Upper lobe of right lung (tissue), 1 donor: ENCODE data around the gene MRM1. TPM values are rescaled to one million over a fixed set of nuclear protein-coding genes. Genes with fewer than 3 reads are reported as not detected.

Experiments used
- ATAC-seq: fragments of 200-7000 bp; cut with Tn5 transposase; one replicate; pipeline ENCODE4 v1.9.1; 2020; ENCODE audit warnings: mild to moderate bottlenecking, moderate library complexity
- DNase-seq: peaks from one replicate; pipeline ENCODE4 v3.0.0-alpha.2; 2020
- H3K27ac ChIP-seq: fragments of 200-600 bp; one replicate; pipeline ENCODE4 v1.8.0; 2022
- H3K27me3 ChIP-seq: fragments of 200-600 bp; one replicate; pipeline ENCODE4 v1.8.0; 2022; ENCODE audit warnings: mild to moderate bottlenecking
- H3K36me3 ChIP-seq: fragments of 200-600 bp; one replicate; pipeline ENCODE4 v1.8.0; 2022
- H3K4me1 ChIP-seq: fragments of 200-600 bp; one replicate; pipeline ENCODE4 v1.8.0; 2022
- H3K4me3 ChIP-seq: fragments of 200-600 bp; one replicate; pipeline ENCODE4 v1.8.0; 2022; ENCODE audit warnings: mild to moderate bottlenecking
- H3K9me3 ChIP-seq: fragments of 200-600 bp; one replicate; pipeline ENCODE4 v1.8.0; 2022
- CTCF ChIP-seq: fragments of 200-600 bp; IDR thresholded peaks from one replicate; pipeline ENCODE4 v1.8.0; 2022; ENCODE audit warnings: antibody characterized with exemption
- intact Hi-C: fragments of 100-400 bp; cut with DNase I; formaldehyde crosslinking; loops from one replicate; pipeline ENCODE4 v1.11.0; 2022
- total RNA-seq: library from RNA; stranded (reverse); fragmentation: NEBNext Ultra II Directional; extraction: Animal tissue kit (Norgen Biotek cat#: 25700); gene quantifications from one replicate; pipeline ENCODE4 v1.2.1, GENCODE V29; 2021
- donor health status: DM: no; HTN: yes; CAD: no; lungs with severe emphysema.

MRM1 gene
- total RNA-seq, 1 donor from 2014 or later: 5.6 TPM

- ATAC-seq (no peak), DNase-seq (no peak)
- Histone ChIP-seq H3K4me3 (no peak overlapping the region), H3K36me3 (peaks cover 91% of the 10 kb centered on the region), H3K9me3 (no peaks in the 10 kb centered on the region), H3K4me1 (no peaks in the 10 kb centered on the region), H3K27me3 (no peaks in the 10 kb centered on the region), H3K27ac (no peak overlapping the region)
- intact Hi-C loops: no loop called here
- TF ChIP-seq CTCF: no peak
Observed at GRCh38 chr17:36578671-36579070, 22.7 kb upstream of the MRM1 start.

GRCh38 chr17:36583787-36584186 lies 17.6 kb upstream of the MRM1 start:
- H3K27ac ChIP-seq: no peak overlapping the region
- intact Hi-C loops: no loop called here

GRCh38 chr17:36586138-36586537 lies 15.2 kb upstream of the MRM1 start:
- Histone ChIP-seq H3K36me3 (peaks cover 86% of the 10 kb centered on the region), H3K9me3 (no peaks in the 10 kb centered on the region), H3K4me3 (no peak overlapping the region), H3K27ac (no peak overlapping the region), H3K27me3 (no peaks in the 10 kb centered on the region), H3K4me1 (no peaks in the 10 kb centered on the region)
- intact Hi-C loops: no loop called here
- ATAC-seq: no peak
- TF ChIP-seq CTCF: no peak
- DNase-seq: no peak

More at GRCh38 chr17:36583787-36584186, 17.6 kb upstream of the MRM1 start:
- peaks cover 100% of the 10 kb centered on the region for H3K36me3 ChIP-seq
- DNase-seq (no peak), ATAC-seq (no peak)
- H3K9me3 ChIP-seq: no peaks in the 10 kb centered on the region
- no peak overlapping the region for H3K4me3 ChIP-seq
- no peaks in the 10 kb centered on the region for H3K27me3 ChIP-seq
- no peak for TF ChIP-seq CTCF
- H3K4me1 ChIP-seq: no peaks in the 10 kb centered on the region

- H3K27ac ChIP-seq: no peak overlapping the region
- no peak overlapping the region for H3K4me3 ChIP-seq
- no peak for DNase-seq
- peaks cover 47% of the 10 kb centered on the region for H3K36me3 ChIP-seq
- intact Hi-C loops: no loop called here
- peaks cover 6% of the 10 kb centered on the region for H3K4me1 ChIP-seq
- H3K9me3 ChIP-seq: no peaks in the 10 kb centered on the region
- no peaks in the 10 kb centered on the region for H3K27me3 ChIP-seq
- no peak for ATAC-seq
- no peak for TF ChIP-seq CTCF
Observed at GRCh38 chr17:36590082-36590481, 11.3 kb upstream of the MRM1 start.

- Histone ChIP-seq H3K27ac (peak within 1 kb of the TSS; percentile 66), H3K4me1 (peaks cover 6% of the 10 kb centered on the region), H3K9me3 (no peaks in the 10 kb centered on the region), H3K36me3 (peaks cover 31% of the 10 kb centered on the region), H3K27me3 (no peaks in the 10 kb centered on the region), H3K4me3 (peak within 1 kb of the TSS; percentile 88)
- TF ChIP-seq CTCF: peak; percentile 7
- peak; percentile 92 for DNase-seq
- ATAC-seq: peak; percentile 98
- intact Hi-C loops: no loop called here
Observed at GRCh38 chr17:36591434-36592315, 9.7 kb upstream of the MRM1 start, which contains the start of gene DHRS11. TSS of gene DHRS11 (plus strand) at chr17:36591879. CDS start at chr17:36592010, 131 bp downstream.
